GM23338 (cell line): ENCODE data around the gene CALR. TPM values are rescaled to one million over a fixed set of nuclear protein-coding genes. Genes with fewer than 3 reads are reported as not detected.

Experiments
- ATAC-seq: fragments of 200-7000 bp; cut with Tn5 transposase; 3 replicates; pipeline ENCODE4 v1.9.1; 2020
- DNase-seq: peaks from one replicate; pipeline ENCODE4 v3.0.0-alpha.2; 2015; ENCODE audit warnings: low spot score
- H2AFZ ChIP-seq: fragments of 200-600 bp; sonication (generic); 2 replicates; pipeline ENCODE4 v1.8.0; 2016; ENCODE audit warnings: antibody characterized with exemption, mild to moderate bottlenecking, moderate library complexity
- H3F3A ChIP-seq: fragments of 200-600 bp; sonication (generic); replicated peaks from 2 replicates; pipeline ENCODE4 v1.8.0; 2017; ENCODE audit warnings: antibody characterized with exemption, mixed run types, low read depth
- H3K27ac ChIP-seq: fragments of 200-600 bp; sonication (generic); 2 replicates; pipeline ENCODE4 v1.6.1; 2016; ENCODE audit warnings: low read depth
- H3K27me3 ChIP-seq: fragments of 200-600 bp; sonication (generic); 2 replicates; pipeline ENCODE4 v1.8.0; 2016; ENCODE audit warnings: mild to moderate bottlenecking, mixed run types, moderate library complexity; ENCODE audit not compliant: insufficient read depth
- H3K36me3 ChIP-seq: fragments of 200-600 bp; sonication (generic); 2 replicates; pipeline ENCODE4 v1.8.0; 2016; ENCODE audit warnings: mild to moderate bottlenecking; ENCODE audit not compliant: insufficient read depth
- H3K4me1 ChIP-seq: fragments of 200-600 bp; sonication (generic); 2 replicates; pipeline ENCODE4 v1.8.0; 2016; ENCODE audit warnings: mild to moderate bottlenecking, moderate library complexity; ENCODE audit not compliant: insufficient read depth
- H3K4me2 ChIP-seq: fragments of 200-600 bp; sonication (generic); 2 replicates; pipeline ENCODE4 v1.7.1; 2017; ENCODE audit warnings: mixed run types
- H3K4me3 ChIP-seq: fragments of 200-600 bp; sonication (generic); 2 replicates; pipeline ENCODE4 v1.6.1; 2016; ENCODE audit warnings: mixed run types
- H3K79me2 ChIP-seq: fragments of 200-600 bp; sonication (generic); replicated peaks from 2 replicates; pipeline ENCODE4 v1.8.0; 2017; ENCODE audit warnings: mild to moderate bottlenecking; ENCODE audit not compliant: insufficient read depth
- H3K9me2 ChIP-seq: fragments of 200-600 bp; sonication (generic); 2 replicates; pipeline ENCODE4 v1.8.0; 2017; ENCODE audit not compliant: insufficient read depth
- H4K20me1 ChIP-seq: fragments of 200-600 bp; sonication (generic); replicated peaks from 2 replicates; pipeline ENCODE4 v1.8.0; 2017; ENCODE audit warnings: mild to moderate bottlenecking; ENCODE audit not compliant: insufficient read depth
- H3K27ac Mint-ChIP-seq: 2 replicates; pipeline ENCODE4 v1.8.0; 2020; ENCODE audit warnings: inconsistent platforms, mild to moderate bottlenecking, moderate library complexity, mixed read lengths
- H3K27me3 Mint-ChIP-seq: 3 replicates; pipeline ENCODE4 v1.8.0; 2022; ENCODE audit warnings: low read depth, mild to moderate bottlenecking, moderate library complexity, mixed read lengths, inconsistent platforms; ENCODE audit not compliant: insufficient read depth, poor library complexity
- H3K36me3 Mint-ChIP-seq: 3 replicates; pipeline ENCODE4 v1.8.0; 2021; ENCODE audit warnings: low read depth, mild to moderate bottlenecking, inconsistent platforms, moderate library complexity, mixed read lengths
- H3K4me1 Mint-ChIP-seq: 3 replicates; pipeline ENCODE4 v1.8.0; 2020; ENCODE audit warnings: mild to moderate bottlenecking, inconsistent platforms, mixed read lengths
- H3K4me3 Mint-ChIP-seq: 3 replicates; pipeline ENCODE4 v1.8.0; 2021; ENCODE audit warnings: moderate library complexity, mild to moderate bottlenecking, inconsistent platforms, mixed read lengths
- H3K9me3 Mint-ChIP-seq: 3 replicates; pipeline ENCODE4 v1.8.0; 2020; ENCODE audit warnings: moderate library complexity, mild to moderate bottlenecking, inconsistent platforms, mixed read lengths
- CREB1 ChIP-seq: fragments of 250-450 bp; sonication (Bioruptor Pico); IDR thresholded peaks from 2 replicates; pipeline ENCODE4 v1.5.0; 2020; ENCODE audit warnings: low read depth, mild to moderate bottlenecking, moderate library complexity
- EZH2 ChIP-seq: fragments of 200-600 bp; sonication (generic); IDR thresholded peaks from one replicate; pipeline ENCODE4 v1.8.0; 2017; ENCODE audit warnings: antibody characterized with exemption, mild to moderate bottlenecking, low read depth; ENCODE audit not compliant: unreplicated experiment
- EZH2phosphoT487 ChIP-seq: fragments of 200-600 bp; sonication (generic); IDR thresholded peaks from one replicate; pipeline ENCODE4 v1.8.1; 2018; ENCODE audit warnings: antibody characterized with exemption; ENCODE audit not compliant: unreplicated experiment
- JUNB ChIP-seq: IDR thresholded peaks from one replicate; pipeline ENCODE4 v1.6.1; 2016; ENCODE audit warnings: antibody characterized with exemption; ENCODE audit not compliant: unreplicated experiment
- NANOG ChIP-seq: IDR thresholded peaks from 2 replicates; pipeline ENCODE4 v1.6.1; 2016; ENCODE audit warnings: antibody characterized with exemption, borderline replicate concordance
- POLR2AphosphoS5 ChIP-seq: IDR thresholded peaks from 2 replicates; pipeline ENCODE4 v1.6.1; 2016; ENCODE audit warnings: antibody characterized with exemption, low read depth
- REST ChIP-seq: IDR thresholded peaks from one replicate; pipeline ENCODE4 v1.6.1; 2018; ENCODE audit warnings: antibody characterized with exemption; ENCODE audit not compliant: unreplicated experiment
- STAT1 ChIP-seq: IDR thresholded peaks from one replicate; pipeline ENCODE4 v1.6.1; 2016; ENCODE audit warnings: antibody characterized with exemption; ENCODE audit not compliant: unreplicated experiment
- ZNF114 ChIP-seq: fragments of 250-450 bp; sonication (Bioruptor Pico); IDR thresholded peaks from 2 replicates; pipeline ENCODE4 v1.5.0; 2020; ENCODE audit warnings: mild to moderate bottlenecking, moderate library complexity
- ZNF331 ChIP-seq: fragments of 250-450 bp; sonication (Bioruptor Pico); IDR thresholded peaks from 2 replicates; pipeline ENCODE4 v1.5.0; 2020; ENCODE audit warnings: low read depth, mild to moderate bottlenecking, moderate library complexity
- polyA plus RNA-seq: library from polyadenylated mRNA; unstranded; fragments of >200 nt; fragmentation: Nextera tagmentation; extraction: Ambion mirVana; gene quantifications from 2 replicates; pipeline ENCODE4 v1.2.1, GENCODE V29; 2016
- total RNA-seq: library from RNA; depleted of rRNA; stranded (reverse); fragments of >200 nt; shearing (Covaris generic); gene quantifications from 2 replicates; pipeline ENCODE4 v1.2.3, GENCODE V29; 2014
- TF ChIP-seq, protein P1 (sequence below): IDR thresholded peaks from 2 replicates; pipeline ENCODE4 v1.6.1; 2016; ENCODE audit warnings: antibody characterized with exemption
- TF ChIP-seq, protein P2 (sequence below), 2 experiments: fragments of 200-600 bp in 1 of 2; sonication (generic) in 1 of 2; conservative IDR thresholded peaks; 2 replicates each; pipeline versions ENCODE4 v1.5.1 to v1.6.1; 2016 to 2017; ENCODE audit warnings: antibody characterized with exemption in 2 of 2, low read depth in 2 of 2, mild to moderate bottlenecking in 2 of 2, moderate library complexity in 1 of 2
- TF ChIP-seq, protein P3 (sequence below): fragments of 250-450 bp; sonication (Bioruptor Pico); IDR thresholded peaks from 2 replicates; pipeline ENCODE4 v1.5.0; 2020; ENCODE audit warnings: mild to moderate bottlenecking, moderate library complexity

The CALR gene
- total and polyA plus RNA-seq, 2 experiments from 2014 or later, result 760 to 1,131 TPM

DNA sequence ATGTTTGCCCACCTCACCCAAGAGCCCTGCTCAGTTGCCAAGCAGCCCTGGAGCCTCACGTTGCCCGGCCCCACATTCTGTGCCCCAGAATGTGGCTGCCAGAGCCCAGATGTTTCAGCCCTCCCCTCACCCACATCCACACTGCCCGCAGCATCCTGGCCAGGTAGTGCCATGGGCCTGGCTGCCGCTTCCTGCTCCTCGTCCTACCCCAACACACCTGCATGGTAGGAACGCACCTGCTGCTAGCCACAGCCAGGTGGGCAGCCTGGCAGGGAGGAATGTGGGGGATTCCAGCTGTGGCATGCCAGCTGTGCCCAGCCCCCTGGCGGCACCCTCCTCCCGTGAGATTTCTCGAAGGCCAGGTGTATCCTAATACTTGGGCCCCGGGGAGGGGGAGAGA is 49.4 kb downstream of the CALR start:
- ATAC-seq (no peak), DNase-seq (no peak)
- Mint-ChIP-seq H3K27me3 (peaks cover 40% of the 10 kb centered on the region), H3K4me3 (no peak overlapping the region), H3K4me1 (peaks cover 12% of the 10 kb centered on the region), H3K9me3 (no peaks in the 10 kb centered on the region), H3K36me3 (no peaks in the 10 kb centered on the region), H3K27ac (no peak overlapping the region)
- Histone ChIP-seq H2AFZ (no peak overlapping the region), H3K27ac (no peak overlapping the region), H3K4me3 (no peak overlapping the region), H3K4me1 (no peaks in the 10 kb centered on the region; the same call in 1 of the 2 replicates), H3K9me2 (no peaks in the 10 kb centered on the region), H3K4me2 (no peak overlapping the region), H3F3A (peaks cover 13% of the 10 kb centered on the region; the same call in 1 of the 2 replicates), H3K36me3 (no peaks in the 10 kb centered on the region), H3K79me2 (no peaks in the 10 kb centered on the region), H4K20me1 (no peaks in the 10 kb centered on the region; the same call in 1 of the 2 replicates), H3K27me3 (peaks cover 45% of the 10 kb centered on the region)
- TF ChIP-seq ZNF331 (CRISPR knock-in tag) (no peak), ZNF114 (CRISPR knock-in tag) (no peak), EZH2phosphoT487 (no peak), CREB1 (no peak), JUNB (no peak), STAT1 (no peak), REST (no peak), NANOG (no peak), EZH2 (no peak), POLR2AphosphoS5 (no peak)
- TF ChIP-seq, protein P1, sequence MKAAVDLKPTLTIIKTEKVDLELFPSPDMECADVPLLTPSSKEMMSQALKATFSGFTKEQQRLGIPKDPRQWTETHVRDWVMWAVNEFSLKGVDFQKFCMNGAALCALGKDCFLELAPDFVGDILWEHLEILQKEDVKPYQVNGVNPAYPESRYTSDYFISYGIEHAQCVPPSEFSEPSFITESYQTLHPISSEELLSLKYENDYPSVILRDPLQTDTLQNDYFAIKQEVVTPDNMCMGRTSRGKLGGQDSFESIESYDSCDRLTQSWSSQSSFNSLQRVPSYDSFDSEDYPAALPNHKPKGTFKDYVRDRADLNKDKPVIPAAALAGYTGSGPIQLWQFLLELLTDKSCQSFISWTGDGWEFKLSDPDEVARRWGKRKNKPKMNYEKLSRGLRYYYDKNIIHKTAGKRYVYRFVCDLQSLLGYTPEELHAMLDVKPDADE, result no peak
- TF ChIP-seq, protein P2, sequence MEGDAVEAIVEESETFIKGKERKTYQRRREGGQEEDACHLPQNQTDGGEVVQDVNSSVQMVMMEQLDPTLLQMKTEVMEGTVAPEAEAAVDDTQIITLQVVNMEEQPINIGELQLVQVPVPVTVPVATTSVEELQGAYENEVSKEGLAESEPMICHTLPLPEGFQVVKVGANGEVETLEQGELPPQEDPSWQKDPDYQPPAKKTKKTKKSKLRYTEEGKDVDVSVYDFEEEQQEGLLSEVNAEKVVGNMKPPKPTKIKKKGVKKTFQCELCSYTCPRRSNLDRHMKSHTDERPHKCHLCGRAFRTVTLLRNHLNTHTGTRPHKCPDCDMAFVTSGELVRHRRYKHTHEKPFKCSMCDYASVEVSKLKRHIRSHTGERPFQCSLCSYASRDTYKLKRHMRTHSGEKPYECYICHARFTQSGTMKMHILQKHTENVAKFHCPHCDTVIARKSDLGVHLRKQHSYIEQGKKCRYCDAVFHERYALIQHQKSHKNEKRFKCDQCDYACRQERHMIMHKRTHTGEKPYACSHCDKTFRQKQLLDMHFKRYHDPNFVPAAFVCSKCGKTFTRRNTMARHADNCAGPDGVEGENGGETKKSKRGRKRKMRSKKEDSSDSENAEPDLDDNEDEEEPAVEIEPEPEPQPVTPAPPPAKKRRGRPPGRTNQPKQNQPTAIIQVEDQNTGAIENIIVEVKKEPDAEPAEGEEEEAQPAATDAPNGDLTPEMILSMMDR (conservative IDR thresholded peaks at IDR 0.05; ENCODE audit: low read depth in 2 of 2), result no peak
- TF ChIP-seq, protein P3, sequence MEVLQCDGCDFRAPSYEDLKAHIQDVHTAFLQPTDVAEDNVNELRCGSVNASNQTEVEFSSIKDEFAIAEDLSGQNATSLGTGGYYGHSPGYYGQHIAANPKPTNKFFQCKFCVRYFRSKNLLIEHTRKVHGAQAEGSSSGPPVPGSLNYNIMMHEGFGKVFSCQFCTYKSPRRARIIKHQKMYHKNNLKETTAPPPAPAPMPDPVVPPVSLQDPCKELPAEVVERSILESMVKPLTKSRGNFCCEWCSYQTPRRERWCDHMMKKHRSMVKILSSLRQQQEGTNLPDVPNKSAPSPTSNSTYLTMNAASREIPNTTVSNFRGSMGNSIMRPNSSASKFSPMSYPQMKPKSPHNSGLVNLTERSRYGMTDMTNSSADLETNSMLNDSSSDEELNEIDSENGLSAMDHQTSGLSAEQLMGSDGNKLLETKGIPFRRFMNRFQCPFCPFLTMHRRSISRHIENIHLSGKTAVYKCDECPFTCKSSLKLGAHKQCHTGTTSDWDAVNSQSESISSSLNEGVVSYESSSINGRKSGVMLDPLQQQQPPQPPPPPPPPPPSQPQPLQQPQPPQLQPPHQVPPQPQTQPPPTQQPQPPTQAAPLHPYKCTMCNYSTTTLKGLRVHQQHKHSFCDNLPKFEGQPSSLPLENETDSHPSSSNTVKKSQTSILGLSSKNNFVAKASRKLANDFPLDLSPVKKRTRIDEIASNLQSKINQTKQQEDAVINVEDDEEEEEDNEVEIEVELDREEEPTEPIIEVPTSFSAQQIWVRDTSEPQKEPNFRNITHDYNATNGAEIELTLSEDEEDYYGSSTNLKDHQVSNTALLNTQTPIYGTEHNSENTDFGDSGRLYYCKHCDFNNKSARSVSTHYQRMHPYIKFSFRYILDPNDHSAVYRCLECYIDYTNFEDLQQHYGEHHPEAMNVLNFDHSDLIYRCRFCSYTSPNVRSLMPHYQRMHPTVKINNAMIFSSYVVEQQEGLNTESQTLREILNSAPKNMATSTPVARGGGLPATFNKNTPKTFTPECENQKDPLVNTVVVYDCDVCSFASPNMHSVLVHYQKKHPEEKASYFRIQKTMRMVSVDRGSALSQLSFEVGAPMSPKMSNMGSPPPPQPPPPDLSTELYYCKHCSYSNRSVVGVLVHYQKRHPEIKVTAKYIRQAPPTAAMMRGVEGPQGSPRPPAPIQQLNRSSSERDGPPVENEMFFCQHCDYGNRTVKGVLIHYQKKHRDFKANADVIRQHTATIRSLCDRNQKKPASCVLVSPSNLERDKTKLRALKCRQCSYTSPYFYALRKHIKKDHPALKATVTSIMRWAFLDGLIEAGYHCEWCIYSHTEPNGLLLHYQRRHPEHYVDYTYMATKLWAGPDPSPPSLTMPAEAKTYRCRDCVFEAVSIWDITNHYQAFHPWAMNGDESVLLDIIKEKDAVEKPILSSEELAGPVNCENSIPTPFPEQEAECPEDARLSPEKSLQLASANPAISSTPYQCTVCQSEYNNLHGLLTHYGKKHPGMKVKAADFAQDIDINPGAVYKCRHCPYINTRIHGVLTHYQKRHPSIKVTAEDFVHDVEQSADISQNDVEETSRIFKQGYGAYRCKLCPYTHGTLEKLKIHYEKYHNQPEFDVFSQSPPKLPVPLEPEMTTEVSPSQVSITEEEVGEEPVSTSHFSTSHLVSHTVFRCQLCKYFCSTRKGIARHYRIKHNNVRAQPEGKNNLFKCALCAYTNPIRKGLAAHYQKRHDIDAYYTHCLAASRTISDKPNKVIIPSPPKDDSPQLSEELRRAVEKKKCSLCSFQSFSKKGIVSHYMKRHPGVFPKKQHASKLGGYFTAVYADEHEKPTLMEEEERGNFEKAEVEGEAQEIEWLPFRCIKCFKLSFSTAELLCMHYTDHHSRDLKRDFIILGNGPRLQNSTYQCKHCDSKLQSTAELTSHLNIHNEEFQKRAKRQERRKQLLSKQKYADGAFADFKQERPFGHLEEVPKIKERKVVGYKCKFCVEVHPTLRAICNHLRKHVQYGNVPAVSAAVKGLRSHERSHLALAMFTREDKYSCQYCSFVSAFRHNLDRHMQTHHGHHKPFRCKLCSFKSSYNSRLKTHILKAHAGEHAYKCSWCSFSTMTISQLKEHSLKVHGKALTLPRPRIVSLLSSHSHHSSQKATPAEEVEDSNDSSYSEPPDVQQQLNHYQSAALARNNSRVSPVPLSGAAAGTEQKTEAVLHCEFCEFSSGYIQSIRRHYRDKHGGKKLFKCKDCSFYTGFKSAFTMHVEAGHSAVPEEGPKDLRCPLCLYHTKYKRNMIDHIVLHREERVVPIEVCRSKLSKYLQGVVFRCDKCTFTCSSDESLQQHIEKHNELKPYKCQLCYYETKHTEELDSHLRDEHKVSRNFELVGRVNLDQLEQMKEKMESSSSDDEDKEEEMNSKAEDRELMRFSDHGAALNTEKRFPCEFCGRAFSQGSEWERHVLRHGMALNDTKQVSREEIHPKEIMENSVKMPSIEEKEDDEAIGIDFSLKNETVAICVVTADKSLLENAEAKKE, result no peak
